Mammary epithelial cell (primary cell): ENCODE measurements around the gene ASNS.

Source experiments
- CTCF ChIP-seq, 2 donors: IDR thresholded peaks in 1 of 2; conservative IDR thresholded peaks in 1 of 2; 2 replicates each; pipeline ENCODE4 v1.5.1; 2011 to 2012; ENCODE audit warnings: inconsistent platforms in 2 of 2, low read length in 2 of 2, mild to moderate bottlenecking in 2 of 2, control low read depth in 1 of 2, low read depth in 1 of 2; ENCODE audit not compliant: insufficient read depth in 1 of 2; ENCODE audit errors: extremely low read depth in 1 of 2
- EZH2 ChIP-seq: IDR thresholded peaks from 2 replicates; pipeline ENCODE4 v1.6.1; 2012; ENCODE audit warnings: low read length, inconsistent platforms, borderline replicate concordance

- no peak for TF ChIP-seq CTCF (conservative IDR thresholded peaks at IDR 0.05 in 1 of 2, IDR thresholded peaks at IDR 0.05 in 1 of 2; ENCODE audit: extremely low read depth in 1 of 2, insufficient read depth in 1 of 2, low read depth in 1 of 2, low read length in 2 of 2)
- no peak for TF ChIP-seq EZH2
Observed at GRCh38 chr7:97868314-97868713, 3.9 kb downstream of the ASNS start.
